ENCODE results near the gene AGK. TPM values are rescaled to one million over a fixed set of nuclear protein-coding genes. Genes with fewer than 3 reads are reported as not detected.

The AGK gene
- total RNA-seq, 1 donor: 28.7 TPM

DNA sequence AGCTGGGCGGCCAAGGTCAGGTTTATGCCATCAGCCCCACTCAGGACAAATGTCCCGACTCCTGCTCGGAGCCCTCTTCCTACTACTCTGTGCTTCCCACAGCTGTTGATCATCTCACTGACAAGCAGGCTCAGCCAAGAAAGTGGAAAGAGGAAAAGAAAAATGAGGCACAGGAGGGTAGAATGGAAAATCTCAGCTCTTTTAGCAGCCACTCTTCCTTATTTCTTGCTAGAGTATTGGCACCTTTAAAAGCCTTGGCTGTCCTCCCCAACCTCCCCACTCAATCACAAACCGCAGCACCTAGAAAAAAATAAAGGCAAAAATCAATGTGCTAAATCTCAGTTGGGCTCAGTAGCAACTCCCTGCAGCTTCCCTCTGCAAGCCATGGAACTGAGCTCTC lies 35.3 kb upstream of the AGK start:
- H3K4me3 ChIP-seq (ENCODE audit: low read depth, low read length): no peak overlapping the region
- TF ChIP-seq, protein P1, sequence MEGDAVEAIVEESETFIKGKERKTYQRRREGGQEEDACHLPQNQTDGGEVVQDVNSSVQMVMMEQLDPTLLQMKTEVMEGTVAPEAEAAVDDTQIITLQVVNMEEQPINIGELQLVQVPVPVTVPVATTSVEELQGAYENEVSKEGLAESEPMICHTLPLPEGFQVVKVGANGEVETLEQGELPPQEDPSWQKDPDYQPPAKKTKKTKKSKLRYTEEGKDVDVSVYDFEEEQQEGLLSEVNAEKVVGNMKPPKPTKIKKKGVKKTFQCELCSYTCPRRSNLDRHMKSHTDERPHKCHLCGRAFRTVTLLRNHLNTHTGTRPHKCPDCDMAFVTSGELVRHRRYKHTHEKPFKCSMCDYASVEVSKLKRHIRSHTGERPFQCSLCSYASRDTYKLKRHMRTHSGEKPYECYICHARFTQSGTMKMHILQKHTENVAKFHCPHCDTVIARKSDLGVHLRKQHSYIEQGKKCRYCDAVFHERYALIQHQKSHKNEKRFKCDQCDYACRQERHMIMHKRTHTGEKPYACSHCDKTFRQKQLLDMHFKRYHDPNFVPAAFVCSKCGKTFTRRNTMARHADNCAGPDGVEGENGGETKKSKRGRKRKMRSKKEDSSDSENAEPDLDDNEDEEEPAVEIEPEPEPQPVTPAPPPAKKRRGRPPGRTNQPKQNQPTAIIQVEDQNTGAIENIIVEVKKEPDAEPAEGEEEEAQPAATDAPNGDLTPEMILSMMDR (IDR thresholded peaks at IDR 0.05; ENCODE audit: insufficient read depth, low read length): no peak
- no peak for DNase-seq (ENCODE audit: low read depth)

DNA sequence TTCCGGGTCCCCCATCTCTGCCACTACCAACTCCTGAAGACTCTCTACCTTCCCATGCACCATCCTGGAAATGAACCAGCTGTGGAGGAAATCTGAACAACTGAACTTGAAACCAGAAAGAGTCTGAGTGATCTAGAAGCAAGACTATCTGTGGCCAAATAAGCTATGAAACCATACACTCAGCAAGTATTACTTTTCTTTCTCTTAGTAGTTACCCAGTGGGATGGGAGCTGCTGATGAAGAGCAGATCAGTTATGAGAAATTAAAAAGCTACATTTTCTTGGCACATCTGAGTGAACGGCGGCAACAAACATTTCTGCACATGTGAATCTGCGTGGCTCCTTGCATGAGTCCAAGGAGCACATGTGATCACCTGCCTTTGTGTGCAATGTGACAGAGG lies 31.6 kb upstream of the AGK start:
- TF ChIP-seq, protein P1 (IDR thresholded peaks at IDR 0.05; ENCODE audit: insufficient read depth, low read length): no peak
- no peak overlapping the region for H3K4me3 ChIP-seq (ENCODE audit: low read depth, low read length)
- no peak for DNase-seq (ENCODE audit: low read depth)

DNA sequence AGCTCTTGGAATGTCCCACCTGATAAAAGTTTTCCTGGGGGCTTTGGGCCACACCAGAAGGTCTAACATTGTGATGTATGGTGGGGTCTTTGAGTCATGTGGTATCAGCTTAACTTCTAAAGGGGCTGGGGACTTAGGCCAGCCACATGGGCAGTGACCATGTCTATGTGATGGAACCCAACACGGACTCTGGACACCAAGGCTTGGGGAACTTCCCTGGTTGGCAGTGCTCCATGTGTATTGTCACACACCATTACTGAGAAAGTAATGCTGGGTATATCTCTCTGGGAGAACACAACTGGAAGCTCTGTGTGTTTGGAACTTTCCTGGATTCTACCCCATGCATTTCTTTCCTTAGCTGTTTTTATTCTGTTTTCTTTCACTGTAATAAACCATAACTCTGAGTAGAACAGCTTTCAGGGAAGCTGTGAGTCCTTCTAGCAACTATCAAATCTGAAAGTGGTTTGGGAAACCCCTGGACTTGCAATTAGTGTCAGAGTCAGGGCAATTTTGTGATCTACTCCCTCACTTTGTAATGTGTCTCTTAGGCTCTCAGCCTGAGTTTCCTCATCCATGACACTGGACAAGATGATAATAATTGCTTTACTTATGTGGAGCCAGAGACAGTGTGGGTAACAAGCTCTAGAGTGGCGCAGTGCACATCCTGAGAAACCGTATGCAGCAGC lies 28.4 kb upstream of the AGK start:
- no peak overlapping the region for H3K4me3 ChIP-seq (ENCODE audit: low read depth, low read length)
- DNase-seq (ENCODE audit: low read depth): no peak
- TF ChIP-seq, protein P1 (IDR thresholded peaks at IDR 0.05; ENCODE audit: insufficient read depth, low read length): no peak

DNA sequence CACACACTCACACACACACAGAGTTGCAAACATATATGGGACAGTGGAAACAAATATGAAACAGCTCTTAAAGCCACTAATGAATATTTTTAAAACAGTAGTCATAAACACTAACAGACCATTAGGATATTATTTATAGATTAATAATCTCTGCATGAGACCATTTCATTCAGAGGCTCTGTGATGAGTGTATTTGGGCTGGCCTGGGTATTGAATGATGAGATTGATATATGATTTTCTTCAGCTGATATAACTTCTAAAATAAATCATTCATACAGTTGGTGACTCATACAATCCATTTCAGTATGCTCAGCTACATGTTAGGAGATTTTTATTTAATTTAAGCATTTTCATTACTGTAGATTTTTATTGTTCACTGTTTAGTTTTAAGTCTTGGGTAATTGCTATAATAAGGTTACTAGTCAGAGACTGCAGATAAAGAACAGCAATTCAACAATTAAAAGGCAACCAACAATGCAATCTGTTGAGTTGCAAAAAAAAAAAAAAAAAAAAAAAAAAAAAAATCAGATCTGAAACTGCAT lies 25.2 kb upstream of the AGK start:
- DNase-seq (ENCODE audit: low read depth): no peak
- TF ChIP-seq, protein P1 (IDR thresholded peaks at IDR 0.05; ENCODE audit: insufficient read depth, low read length): no peak
- no peak overlapping the region for H3K4me3 ChIP-seq (ENCODE audit: low read depth, low read length)

DNA sequence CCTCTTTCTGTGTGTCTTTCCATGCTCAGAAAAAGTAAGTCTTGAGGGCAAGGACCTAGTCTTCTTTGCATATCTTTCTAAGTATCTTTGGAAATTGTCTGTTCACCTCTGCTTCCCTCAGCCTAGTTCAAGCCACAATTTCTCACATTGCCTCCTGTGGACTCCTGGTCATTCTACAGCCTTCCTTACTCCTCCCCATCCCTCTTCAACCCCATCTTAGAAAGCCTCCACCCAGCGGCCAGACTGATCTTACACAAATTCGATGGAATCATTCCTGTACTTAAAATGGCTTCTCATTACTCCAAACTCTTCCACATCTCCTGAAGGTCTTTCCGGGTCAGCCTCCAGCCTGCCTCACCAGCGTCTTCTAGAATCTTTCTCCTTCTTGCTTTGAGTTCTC lies 24.1 kb upstream of the AGK start:
- TF ChIP-seq, protein P1 (IDR thresholded peaks at IDR 0.05; ENCODE audit: insufficient read depth, low read length): no peak
- H3K4me3 ChIP-seq (ENCODE audit: low read depth, low read length): no peak overlapping the region
- no peak for DNase-seq (ENCODE audit: low read depth)

DNA sequence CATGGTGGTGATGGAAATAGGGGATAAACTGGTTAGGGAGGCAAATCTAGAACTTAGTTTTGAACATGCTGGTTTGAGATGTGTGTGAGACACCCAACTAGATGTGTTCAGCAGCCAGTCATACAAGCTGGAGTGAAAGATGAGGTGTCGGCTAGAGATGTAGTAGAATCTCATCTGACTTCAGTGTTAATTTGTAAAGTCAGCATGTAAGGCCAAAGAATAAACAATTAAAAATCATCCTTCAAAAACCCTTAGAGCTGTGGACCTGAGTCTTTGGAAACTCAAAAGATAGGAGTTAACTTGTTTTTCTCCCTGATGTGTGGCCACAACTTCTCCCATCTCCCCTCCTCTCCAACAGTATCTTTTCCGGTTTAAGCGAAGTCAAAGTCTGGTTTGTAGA lies 22.8 kb upstream of the AGK start:
- TF ChIP-seq, protein P1 (IDR thresholded peaks at IDR 0.05; ENCODE audit: insufficient read depth, low read length): no peak
- no peak overlapping the region for H3K4me3 ChIP-seq (ENCODE audit: low read depth, low read length)
- DNase-seq (ENCODE audit: low read depth): no peak

Measured in fibroblast of the aortic adventitia (primary cell).